Breast epithelium (tissue), 3 donors: ENCODE data around the gene DDR2.

Experiments used
- POLR2A ChIP-seq: fragments of 450-650 bp; IDR thresholded peaks from one replicate; pipeline ENCODE4 v1.6.1; 2016; ENCODE audit warnings: antibody characterized with exemption, mild to moderate bottlenecking, moderate library complexity
- POLR2AphosphoS5 ChIP-seq, 3 donors: sonication (generic); formaldehyde crosslinking; IDR thresholded peaks; one replicate each; pipeline ENCODE4 v1.6.1; 2017; ENCODE audit warnings: antibody characterized with exemption in 3 of 3
- TF ChIP-seq, protein P1 (sequence below), 3 donors: fragments of 450-650 bp; IDR thresholded peaks; one replicate each; pipeline ENCODE4 v1.5.1; 2016 to 2017; ENCODE audit warnings: antibody characterized with exemption in 3 of 3, mild to moderate bottlenecking in 3 of 3, moderate library complexity in 3 of 3

GRCh38 chr1:162736184-162736583, 103.9 kb downstream of the DDR2 start:
- TF ChIP-seq, protein P1, sequence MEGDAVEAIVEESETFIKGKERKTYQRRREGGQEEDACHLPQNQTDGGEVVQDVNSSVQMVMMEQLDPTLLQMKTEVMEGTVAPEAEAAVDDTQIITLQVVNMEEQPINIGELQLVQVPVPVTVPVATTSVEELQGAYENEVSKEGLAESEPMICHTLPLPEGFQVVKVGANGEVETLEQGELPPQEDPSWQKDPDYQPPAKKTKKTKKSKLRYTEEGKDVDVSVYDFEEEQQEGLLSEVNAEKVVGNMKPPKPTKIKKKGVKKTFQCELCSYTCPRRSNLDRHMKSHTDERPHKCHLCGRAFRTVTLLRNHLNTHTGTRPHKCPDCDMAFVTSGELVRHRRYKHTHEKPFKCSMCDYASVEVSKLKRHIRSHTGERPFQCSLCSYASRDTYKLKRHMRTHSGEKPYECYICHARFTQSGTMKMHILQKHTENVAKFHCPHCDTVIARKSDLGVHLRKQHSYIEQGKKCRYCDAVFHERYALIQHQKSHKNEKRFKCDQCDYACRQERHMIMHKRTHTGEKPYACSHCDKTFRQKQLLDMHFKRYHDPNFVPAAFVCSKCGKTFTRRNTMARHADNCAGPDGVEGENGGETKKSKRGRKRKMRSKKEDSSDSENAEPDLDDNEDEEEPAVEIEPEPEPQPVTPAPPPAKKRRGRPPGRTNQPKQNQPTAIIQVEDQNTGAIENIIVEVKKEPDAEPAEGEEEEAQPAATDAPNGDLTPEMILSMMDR (IDR thresholded peaks at IDR 0.05) = no peak
- TF ChIP-seq POLR2A = no peak
- no peak for TF ChIP-seq POLR2AphosphoS5 (IDR thresholded peaks at IDR 0.05)
